Ovary (tissue), 3 donors: ENCODE data around the gene DGCR6L.
"Not testable (repeated sequence)": the region's sequence is repeated elsewhere in the genome, so short reads cannot be mapped to it uniquely, and the experiment has no call there.

Source experiments
- EP300 ChIP-seq: sonication (generic); formaldehyde crosslinking; IDR thresholded peaks from one replicate; pipeline ENCODE4 v1.6.1; 2017; ENCODE audit warnings: antibody characterized with exemption
- POLR2A ChIP-seq: fragments of 450-650 bp; IDR thresholded peaks from one replicate; pipeline ENCODE4 v1.6.1; 2017; ENCODE audit warnings: antibody characterized with exemption, mild to moderate bottlenecking, moderate library complexity
- TF ChIP-seq, protein P1 (sequence below), 3 donors: fragments of 450-650 bp in 2 of 3; fragments of 200-600 bp in 1 of 3; IDR thresholded peaks; one replicate each; pipeline versions ENCODE4 v1.5.1 to v1.8.0; 2016 to 2022; ENCODE audit warnings: antibody characterized with exemption in 3 of 3, mild to moderate bottlenecking in 1 of 3
- donor health status: DM: no; HTN: no; CAD: no.

DNA sequence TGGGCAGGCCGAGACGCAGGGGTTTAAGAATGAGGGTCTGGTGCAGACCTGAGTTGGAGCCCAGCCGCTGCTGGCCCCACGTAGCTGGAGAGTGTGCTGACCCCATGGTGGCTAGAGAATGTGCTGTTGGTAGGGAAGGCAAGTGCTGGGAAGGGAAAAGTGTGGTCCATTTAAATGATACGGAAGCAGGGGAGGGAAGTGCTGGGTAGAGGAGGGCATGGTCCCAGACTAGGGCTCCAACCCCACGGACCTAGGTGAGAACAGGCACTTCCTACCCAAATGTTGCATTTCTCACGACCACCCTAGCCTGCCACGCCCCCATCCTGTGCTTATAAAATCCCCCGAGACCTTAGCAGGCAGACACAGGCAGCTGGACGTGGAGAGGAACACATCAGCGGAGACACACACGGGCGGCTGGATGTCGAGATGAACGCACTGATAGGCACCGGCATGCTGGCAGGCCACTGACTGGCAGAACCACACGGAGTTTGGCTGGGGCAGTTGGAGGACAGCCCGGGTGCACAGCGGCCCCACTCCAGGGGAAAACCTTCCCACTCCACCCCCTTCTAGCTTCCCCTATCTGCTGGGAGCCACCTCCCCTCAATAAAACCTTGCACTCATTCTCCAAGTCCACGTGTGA, 33.0 kb downstream of the DGCR6L start:
- TF ChIP-seq, protein P1, sequence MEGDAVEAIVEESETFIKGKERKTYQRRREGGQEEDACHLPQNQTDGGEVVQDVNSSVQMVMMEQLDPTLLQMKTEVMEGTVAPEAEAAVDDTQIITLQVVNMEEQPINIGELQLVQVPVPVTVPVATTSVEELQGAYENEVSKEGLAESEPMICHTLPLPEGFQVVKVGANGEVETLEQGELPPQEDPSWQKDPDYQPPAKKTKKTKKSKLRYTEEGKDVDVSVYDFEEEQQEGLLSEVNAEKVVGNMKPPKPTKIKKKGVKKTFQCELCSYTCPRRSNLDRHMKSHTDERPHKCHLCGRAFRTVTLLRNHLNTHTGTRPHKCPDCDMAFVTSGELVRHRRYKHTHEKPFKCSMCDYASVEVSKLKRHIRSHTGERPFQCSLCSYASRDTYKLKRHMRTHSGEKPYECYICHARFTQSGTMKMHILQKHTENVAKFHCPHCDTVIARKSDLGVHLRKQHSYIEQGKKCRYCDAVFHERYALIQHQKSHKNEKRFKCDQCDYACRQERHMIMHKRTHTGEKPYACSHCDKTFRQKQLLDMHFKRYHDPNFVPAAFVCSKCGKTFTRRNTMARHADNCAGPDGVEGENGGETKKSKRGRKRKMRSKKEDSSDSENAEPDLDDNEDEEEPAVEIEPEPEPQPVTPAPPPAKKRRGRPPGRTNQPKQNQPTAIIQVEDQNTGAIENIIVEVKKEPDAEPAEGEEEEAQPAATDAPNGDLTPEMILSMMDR (IDR thresholded peaks at IDR 0.05): not testable (repeated sequence)
- TF ChIP-seq EP300, POLR2A: not testable (repeated sequence)
